D721Med (cell line): ENCODE data around the gene METTL18.
A peak's percentile ranks its signal among the peaks of the same experiment; 100 is the strongest.
"Not testable (repeated sequence)": the region's sequence is repeated elsewhere in the genome, so short reads cannot be mapped to it uniquely, and the experiment has no call there.

Experiments
- DNase-seq: peaks from one replicate; pipeline ENCODE4 v3.0.0; 2011; ENCODE audit warnings: low spot score; ENCODE audit not compliant: insufficient read length
- FAIRE-seq: peaks from 2 replicates; lab custom pipeline; 2011; peaks lifted over from hg19 to GRCh38; lab: Jason Lieb, UNC
- CTCF ChIP-seq: IDR thresholded peaks from 2 replicates; pipeline ENCODE4 v1.5.1; 2012; ENCODE audit warnings: mild to moderate bottlenecking, control low read depth; ENCODE audit not compliant: insufficient read depth; ENCODE audit errors: missing control alignments

Gene METTL18

GRCh38 chr1:169829671-169830070 is 35.0 kb upstream of the METTL18 start:
- DNase-seq = no peak
- no peak for TF ChIP-seq CTCF
- peak; percentile 84 for FAIRE-seq

- no peak for DNase-seq
- TF ChIP-seq CTCF = no peak
- FAIRE-seq = no peak
Observed at GRCh38 chr1:169824153-169824552, 29.4 kb upstream of the METTL18 start.

GRCh38 chr1:169821500-169821899 is 26.8 kb upstream of the METTL18 start:
- TF ChIP-seq CTCF = no peak
- FAIRE-seq (no peak), DNase-seq (no peak)

- DNase-seq = no peak
- no peak for TF ChIP-seq CTCF
Observed at GRCh38 chr1:169816617-169817016, 21.9 kb upstream of the METTL18 start.

GRCh38 chr1:169814265-169814664 is 19.6 kb upstream of the METTL18 start:
- FAIRE-seq = no peak
- no peak for DNase-seq
- TF ChIP-seq CTCF = no peak

More at GRCh38 chr1:169816617-169817016, 21.9 kb upstream of the METTL18 start:
- FAIRE-seq = no peak

- TF ChIP-seq CTCF = no peak
- FAIRE-seq = peak; percentile 67
- DNase-seq = no peak
Observed at GRCh38 chr1:169812131-169812530, 17.4 kb upstream of the METTL18 start.

GRCh38 chr1:169811418-169812035 is 16.8 kb upstream of the METTL18 start:
- not testable (repeated sequence) for DNase-seq, FAIRE-seq
